Activated CD8-positive, alpha-beta memory T cell treated with anti-CD3 and anti-CD28 coated beads, Interleukin-2, amount 10 ng/mL, durations not matched to agents 7 days and 5 days (primary cell): ENCODE measurements around the gene PLCB1. TPM values are rescaled to one million over a fixed set of nuclear protein-coding genes. Genes with fewer than 3 reads are reported as not detected.

Source experiments
- ATAC-seq: fragments of 150-1000 bp; cut with Tn5 transposase; one replicate; pipeline ENCODE4 v1.10.0; 2021; ENCODE audit warnings: moderate library complexity
- CTCF ChIA-PET: fragments of 350-600 bp; sonication (Branson Sonifier 250); formaldehyde crosslinking; loops from one replicate; lab custom pipeline; 2021; ENCODE audit warnings: antibody characterized with exemption; lab: Charles Lee
- DNase-seq: peaks from one replicate; pipeline ENCODE4 v3.0.0-alpha.2; 2020
- H3K27ac Mint-ChIP-seq: one replicate; pipeline ENCODE4 v1.8.0; 2021; ENCODE audit warnings: mild to moderate bottlenecking, mixed read lengths
- H3K27me3 Mint-ChIP-seq: one replicate; pipeline ENCODE4 v1.8.0; 2021; ENCODE audit warnings: mixed read lengths
- H3K36me3 Mint-ChIP-seq: one replicate; pipeline ENCODE4 v1.8.0; 2021; ENCODE audit warnings: mild to moderate bottlenecking, mixed read lengths
- H3K4me1 Mint-ChIP-seq: one replicate; pipeline ENCODE4 v1.8.0; 2021; ENCODE audit warnings: mixed read lengths
- H3K4me3 Mint-ChIP-seq: one replicate; pipeline ENCODE4 v1.8.0; 2021; ENCODE audit warnings: mild to moderate bottlenecking, moderate library complexity, mixed read lengths
- H3K9me3 Mint-ChIP-seq: one replicate; pipeline ENCODE4 v1.8.0; 2022; ENCODE audit warnings: low read depth, mixed read lengths
- total RNA-seq, 2 experiments: library from RNA; stranded (reverse); gene quantifications; one replicate each; pipeline ENCODE4 v1.2.3, GENCODE V29; 2021

PLCB1 gene
- total RNA-seq, 2 experiments from 2014 or later, result 2.4 to 3.2 TPM

GRCh38 chr20:8231038-8231437 lies 99.0 kb downstream of the PLCB1 start:
- H3K4me3 Mint-ChIP-seq, result no peak overlapping the region
- no peak overlapping the region for H3K27ac Mint-ChIP-seq
- no peaks in the 10 kb centered on the region for H3K36me3 Mint-ChIP-seq
- CTCF ChIA-PET, result interaction anchor here (1.1 kb wide), 1 partner anchor 491 kb away, joined by 4 read pairs; no protein-coding TSS in a partner anchor
- ATAC-seq (no peak), DNase-seq (no peak)
- peaks cover 3% of the 10 kb centered on the region for H3K4me1 Mint-ChIP-seq
- no peaks in the 10 kb centered on the region for H3K9me3 Mint-ChIP-seq
- H3K27me3 Mint-ChIP-seq, result no peaks in the 10 kb centered on the region

- Mint-ChIP-seq H3K9me3 (no peaks in the 10 kb centered on the region), H3K27me3 (no peaks in the 10 kb centered on the region), H3K27ac (no peak overlapping the region), H3K4me3 (no peak overlapping the region), H3K4me1 (peaks cover 3% of the 10 kb centered on the region), H3K36me3 (no peaks in the 10 kb centered on the region)
- DNase-seq (no peak), ATAC-seq (no peak)
- CTCF ChIA-PET, result no interaction called here
These were observed 100.3 kb downstream of the PLCB1 start for GRCh38 chr20:8232332-8232731.

GRCh38 chr20:8234580-8234979 lies 102.5 kb downstream of the PLCB1 start:
- Mint-ChIP-seq H3K9me3 (no peaks in the 10 kb centered on the region), H3K4me3 (no peak overlapping the region), H3K4me1 (no peaks in the 10 kb centered on the region), H3K27me3 (no peaks in the 10 kb centered on the region), H3K27ac (no peak overlapping the region), H3K36me3 (no peaks in the 10 kb centered on the region)
- ATAC-seq, result no peak
- no peak for DNase-seq
- CTCF ChIA-PET, result no interaction called here

- H3K36me3 Mint-ChIP-seq, result no peaks in the 10 kb centered on the region
- no peaks in the 10 kb centered on the region for H3K9me3 Mint-ChIP-seq
- no peak for DNase-seq
- H3K27me3 Mint-ChIP-seq, result no peaks in the 10 kb centered on the region
- ATAC-seq, result no peak
- H3K4me3 Mint-ChIP-seq, result no peak overlapping the region
- CTCF ChIA-PET, result no interaction called here
- H3K4me1 Mint-ChIP-seq, result no peaks in the 10 kb centered on the region
- no peak overlapping the region for H3K27ac Mint-ChIP-seq
These were observed 110.0 kb downstream of the PLCB1 start for GRCh38 chr20:8242066-8242465.

DNA sequence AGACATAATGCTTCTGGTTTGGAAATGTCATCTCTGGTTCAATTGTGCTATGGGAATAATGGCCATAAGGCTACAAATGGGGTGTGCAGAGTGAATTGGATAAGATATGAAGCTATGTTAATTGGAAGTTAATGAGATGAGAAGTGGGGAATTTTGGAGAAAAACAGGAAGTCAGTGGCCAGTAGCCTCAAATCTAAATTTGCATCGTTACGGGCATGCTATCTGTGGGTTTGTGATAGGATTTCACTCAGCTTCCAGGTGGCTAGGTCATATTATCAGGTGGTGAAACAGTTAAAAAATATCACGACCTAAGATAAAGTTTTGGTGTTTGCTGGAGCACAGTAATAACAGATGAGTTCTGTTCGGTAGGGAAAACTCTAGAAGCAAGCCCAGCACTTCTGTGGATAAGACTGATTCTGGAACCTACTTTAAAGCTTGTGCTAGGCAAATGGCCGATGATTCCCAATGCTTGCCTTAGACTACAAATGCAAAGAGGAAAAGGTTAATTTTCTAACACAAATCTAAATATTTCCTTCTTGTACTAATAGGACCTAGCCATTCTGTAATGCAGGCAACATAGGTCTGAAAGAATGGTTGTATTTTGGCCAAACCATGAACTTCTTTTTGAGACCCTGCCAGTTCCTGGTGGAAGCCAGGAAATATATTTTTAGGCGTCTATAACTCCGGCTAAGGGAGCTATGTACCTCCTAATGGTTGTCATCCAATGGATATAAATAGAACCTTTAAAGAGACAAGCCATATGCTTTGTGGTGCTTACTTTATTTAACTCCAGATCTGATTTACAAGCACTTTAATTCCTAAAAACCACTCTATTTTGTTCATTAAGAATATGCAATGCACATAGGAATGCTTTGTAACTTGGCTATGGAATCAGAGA lies 111.0 kb downstream of the PLCB1 start:
- CTCF ChIA-PET, result no interaction called here

DNA sequence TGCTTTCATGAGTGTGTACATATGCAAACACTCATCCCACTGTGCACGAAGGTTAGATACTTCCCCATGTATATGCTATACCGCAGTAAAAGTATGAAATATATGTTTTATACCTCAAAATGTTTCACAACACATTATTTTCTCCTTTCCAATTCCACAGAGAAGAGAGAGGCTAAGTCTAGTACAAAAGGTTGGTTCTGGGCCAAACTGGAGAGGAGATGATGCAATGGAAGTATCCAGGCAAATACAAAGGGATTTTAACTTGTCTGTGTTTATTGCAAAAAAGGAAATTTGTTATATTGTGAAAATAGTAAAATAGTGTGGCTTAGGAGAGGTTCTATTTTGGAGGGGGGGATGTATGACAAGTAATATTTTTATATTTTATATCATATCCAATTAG lies 112.6 kb downstream of the PLCB1 start:
- H3K4me1 Mint-ChIP-seq, result no peaks in the 10 kb centered on the region
- H3K27ac Mint-ChIP-seq, result no peak overlapping the region
- no peaks in the 10 kb centered on the region for H3K36me3 Mint-ChIP-seq
- no peaks in the 10 kb centered on the region for H3K9me3 Mint-ChIP-seq
- no peaks in the 10 kb centered on the region for H3K27me3 Mint-ChIP-seq
- H3K4me3 Mint-ChIP-seq, result no peak overlapping the region
- ATAC-seq (no peak), DNase-seq (no peak)
- CTCF ChIA-PET, result no interaction called here

More for the DNA sequence above, 111.0 kb downstream of the PLCB1 start:
- DNase-seq (no peak), ATAC-seq (no peak)
- Mint-ChIP-seq H3K4me3 (no peak overlapping the region), H3K36me3 (no peaks in the 10 kb centered on the region), H3K27me3 (no peaks in the 10 kb centered on the region), H3K27ac (no peak overlapping the region), H3K4me1 (no peaks in the 10 kb centered on the region), H3K9me3 (no peaks in the 10 kb centered on the region)

- DNase-seq (no peak), ATAC-seq (no peak)
- Mint-ChIP-seq H3K9me3 (no peaks in the 10 kb centered on the region), H3K4me1 (no peaks in the 10 kb centered on the region), H3K36me3 (no peaks in the 10 kb centered on the region), H3K27ac (no peak overlapping the region), H3K4me3 (no peak overlapping the region), H3K27me3 (no peaks in the 10 kb centered on the region)
- CTCF ChIA-PET, result no interaction called here
These were observed 114.1 kb downstream of the PLCB1 start for GRCh38 chr20:8246153-8246552.

- no peak for DNase-seq
- Mint-ChIP-seq H3K9me3 (no peaks in the 10 kb centered on the region), H3K27me3 (no peaks in the 10 kb centered on the region), H3K4me1 (no peaks in the 10 kb centered on the region), H3K36me3 (no peaks in the 10 kb centered on the region), H3K4me3 (no peak overlapping the region), H3K27ac (no peak overlapping the region)
- no peak for ATAC-seq
- CTCF ChIA-PET, result no interaction called here
These were observed 114.7 kb downstream of the PLCB1 start for GRCh38 chr20:8246716-8247115.

- H3K36me3 Mint-ChIP-seq, result no peaks in the 10 kb centered on the region
- H3K4me1 Mint-ChIP-seq, result no peaks in the 10 kb centered on the region
- no peak for ATAC-seq
- DNase-seq, result no peak
- H3K4me3 Mint-ChIP-seq, result no peak overlapping the region
- H3K27ac Mint-ChIP-seq, result no peak overlapping the region
- no peaks in the 10 kb centered on the region for H3K27me3 Mint-ChIP-seq
- CTCF ChIA-PET, result no interaction called here
- H3K9me3 Mint-ChIP-seq, result no peaks in the 10 kb centered on the region
These were observed 116.0 kb downstream of the PLCB1 start for GRCh38 chr20:8248051-8248450.

- no peaks in the 10 kb centered on the region for H3K4me1 Mint-ChIP-seq
These were observed 117.6 kb downstream of the PLCB1 start for GRCh38 chr20:8249634-8250033.

DNA sequence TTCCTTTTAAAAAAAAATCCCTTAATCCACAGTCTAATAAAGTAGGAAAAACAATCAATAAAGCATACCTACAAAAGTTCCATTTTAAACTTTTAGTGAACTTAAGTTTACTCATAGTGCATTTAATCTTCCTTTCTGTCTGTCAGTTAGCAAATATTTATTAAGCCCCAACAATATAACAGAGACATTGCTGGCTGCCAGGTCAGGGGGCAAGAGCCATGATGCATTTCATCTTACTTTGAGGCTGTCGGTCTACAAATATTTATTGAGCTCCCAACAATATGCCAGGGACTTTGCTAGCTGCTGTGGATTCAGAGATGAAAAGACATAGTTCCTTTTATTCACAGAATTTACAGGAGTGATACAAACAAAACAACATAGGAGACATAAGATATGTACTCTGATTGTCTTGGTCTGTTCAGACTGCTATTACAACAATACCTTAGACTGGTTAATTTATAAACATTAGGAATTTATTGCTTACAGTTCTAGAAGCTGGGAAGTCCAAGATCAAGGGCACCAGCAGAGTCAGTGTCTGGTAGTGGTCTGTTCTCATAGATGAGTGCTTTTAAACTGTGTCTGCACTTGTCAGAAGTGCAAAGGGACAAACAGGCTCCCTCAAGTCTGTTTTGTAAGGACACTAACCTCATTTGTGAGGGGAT lies 118.6 kb downstream of the PLCB1 start:
- CTCF ChIA-PET, result no interaction called here
- DNase-seq (no peak), ATAC-seq (no peak)
- Mint-ChIP-seq H3K27me3 (no peaks in the 10 kb centered on the region), H3K4me3 (no peak overlapping the region), H3K27ac (no peak overlapping the region), H3K4me1 (no peaks in the 10 kb centered on the region), H3K36me3 (no peaks in the 10 kb centered on the region), H3K9me3 (no peaks in the 10 kb centered on the region)

More at GRCh38 chr20:8249634-8250033, 117.6 kb downstream of the PLCB1 start:
- CTCF ChIA-PET, result no interaction called here
- H3K36me3 Mint-ChIP-seq, result no peaks in the 10 kb centered on the region
- H3K4me3 Mint-ChIP-seq, result no peak overlapping the region
- DNase-seq (no peak), ATAC-seq (no peak)
- H3K27me3 Mint-ChIP-seq, result no peaks in the 10 kb centered on the region
- no peaks in the 10 kb centered on the region for H3K9me3 Mint-ChIP-seq
- no peak overlapping the region for H3K27ac Mint-ChIP-seq

GRCh38 chr20:8251201-8251575 lies 119.1 kb downstream of the PLCB1 start:
- no peaks in the 10 kb centered on the region for H3K27me3 Mint-ChIP-seq
- no peak for ATAC-seq
- no peak overlapping the region for H3K4me3 Mint-ChIP-seq
- H3K9me3 Mint-ChIP-seq, result no peaks in the 10 kb centered on the region
- H3K27ac Mint-ChIP-seq, result no peak overlapping the region
- H3K4me1 Mint-ChIP-seq, result no peaks in the 10 kb centered on the region
- no peaks in the 10 kb centered on the region for H3K36me3 Mint-ChIP-seq
- DNase-seq, result no peak
- CTCF ChIA-PET, result no interaction called here

GRCh38 chr20:8254911-8255582 lies 123.0 kb downstream of the PLCB1 start:
- no peaks in the 10 kb centered on the region for H3K27me3 Mint-ChIP-seq
- no peaks in the 10 kb centered on the region for H3K9me3 Mint-ChIP-seq
- no peaks in the 10 kb centered on the region for H3K36me3 Mint-ChIP-seq
- H3K4me1 Mint-ChIP-seq, result peaks cover 3% of the 10 kb centered on the region
- H3K4me3 Mint-ChIP-seq, result no peak overlapping the region
- CTCF ChIA-PET, result no interaction called here
- DNase-seq (no peak), ATAC-seq (no peak)
- H3K27ac Mint-ChIP-seq, result no peak overlapping the region
